K562 (cell line): ENCODE data around the gene SOX18. TPM values are rescaled to one million over a fixed set of nuclear protein-coding genes. Genes with fewer than 3 reads are reported as not detected.

Source experiments
- ATAC-seq: fragments of 200-7000 bp; cut with Tn5 transposase; 3 replicates; pipeline ENCODE4 v1.9.1; 2020; ENCODE audit warnings: moderate library complexity
- BruUV-seq: library from RNA; stranded (reverse); fragments of 400-500 nt; replicated peaks from 2 replicates; lab custom pipeline; 2021; lab: Mats Ljungman, UMichigan
- CTCF ChIA-PET: fragments of 300-600 bp; formaldehyde crosslinking; extraction: SDS; loops from one replicate; lab custom pipeline; 2021; ENCODE audit warnings: low intra/inter-chr PET ratio; lab: Yijun Ruan, JAX
- POLR2A ChIA-PET: fragments of 300-600, 350-650 bp; sonication (Branson Sonifier 250); formaldehyde crosslinking; extraction: SDS; loops from one replicate; lab custom pipeline; 2021; ENCODE audit warnings: antibody characterized with exemption, inconsistent platforms; lab: Yijun Ruan, JAX
- DNase-seq, 4 experiments: peaks; one replicate each; pipeline versions ENCODE4 v3.0.0 to v3.0.0-alpha.2; 2011 to 2018; ENCODE audit warnings: low spot score in 3 of 4, mixed read lengths in 3 of 4; ENCODE audit errors: extremely low read depth in 1 of 4
- FAIRE-seq: peaks from 2 replicates; lab custom pipeline; 2011; peaks lifted over from hg19 to GRCh38; lab: Jason Lieb, UNC
- H2AFZ ChIP-seq: 2 replicates; pipeline ENCODE4 v1.6.0; 2011; ENCODE audit warnings: low read depth, low read length, control low read depth, inconsistent platforms
- H3K27ac ChIP-seq: fragments of 200-600 bp; 3 replicates; pipeline ENCODE4 v1.8.0; 2011; ENCODE audit warnings: low read depth, mild to moderate bottlenecking, control low read depth, inconsistent platforms, low read length, moderate library complexity, mixed read lengths; ENCODE audit errors: extremely low read depth
- H3K27me3 ChIP-seq, 2 experiments: fragments of 300-600 bp in 1 of 2; 2 replicates in 1 of 2; 3 replicates in 1 of 2; pipeline versions ENCODE4 v1.6.0 to v1.8.0; 2011; ENCODE audit warnings: inconsistent platforms in 2 of 2, low read length in 2 of 2, mild to moderate bottlenecking in 1 of 2, mixed read lengths in 1 of 2, moderate library complexity in 1 of 2; ENCODE audit not compliant: control insufficient read depth in 2 of 2, insufficient read depth in 2 of 2
- H3K36me3 ChIP-seq: fragments of 300-600 bp; 3 replicates; pipeline ENCODE4 v1.8.0; 2011; ENCODE audit warnings: mild to moderate bottlenecking, low read length, inconsistent platforms; ENCODE audit not compliant: control insufficient read depth, insufficient read depth
- H3K4me1 ChIP-seq, 2 experiments: fragments of 200-600 bp in 1 of 2; replicated peaks in 1 of 2; 2 replicates in 1 of 2; 3 replicates in 1 of 2; pipeline versions ENCODE4 v1.5.1 to v1.8.0; 2011; ENCODE audit warnings: inconsistent platforms in 2 of 2, low read length in 2 of 2, mild to moderate bottlenecking in 1 of 2, mixed read lengths in 1 of 2, moderate library complexity in 1 of 2; ENCODE audit not compliant: control insufficient read depth in 2 of 2, insufficient read depth in 2 of 2
- H3K4me2 ChIP-seq: 2 replicates; pipeline ENCODE4 v1.6.1; 2011; ENCODE audit warnings: low read length, control low read depth, inconsistent platforms, mixed read lengths; ENCODE audit not compliant: insufficient read depth
- H3K4me3 ChIP-seq: fragments of 200-600 bp; sonication (generic), shearing (Covaris generic); 2 replicates; pipeline ENCODE4 v1.5.1; 2016; ENCODE audit warnings: control low read depth, inconsistent platforms
- H3K79me2 ChIP-seq: fragments of 200-600 bp; 3 replicates; pipeline ENCODE4 v1.8.0; 2011; ENCODE audit warnings: low read length, inconsistent platforms; ENCODE audit not compliant: control insufficient read depth, insufficient read depth
- H3K9ac ChIP-seq, 2 experiments: 2 replicates each; pipeline versions ENCODE4 v1.6.0 to v1.6.1; 2011; ENCODE audit warnings: low read depth in 2 of 2, low read length in 2 of 2, control low read depth in 1 of 2, inconsistent platforms in 1 of 2, mild to moderate bottlenecking in 1 of 2, mixed read lengths in 1 of 2; ENCODE audit not compliant: insufficient read depth in 1 of 2
- H3K9me1 ChIP-seq: one replicate; pipeline ENCODE4 v1.6.0; 2011; ENCODE audit warnings: inconsistent platforms, mild to moderate bottlenecking, low read length, moderate library complexity; ENCODE audit not compliant: control insufficient read depth, insufficient read depth
- H3K9me3 ChIP-seq: replicated peaks from 2 replicates; pipeline ENCODE4 v1.5.1; 2011; ENCODE audit warnings: low read depth, low read length, inconsistent platforms; ENCODE audit not compliant: control insufficient read depth, insufficient read depth
- H4K20me1 ChIP-seq: replicated peaks from 2 replicates; pipeline ENCODE4 v1.6.1; 2011; ENCODE audit warnings: low read length, inconsistent platforms, mixed read lengths; ENCODE audit not compliant: control insufficient read depth, insufficient read depth
- ADNP ChIP-seq: fragments of 200-800 bp; sonication (Bioruptor generic); IDR thresholded peaks from 2 replicates; pipeline ENCODE4 v1.6.1; 2016; ENCODE audit warnings: missing genetic modification characterization, missing compliant biosample characterization
- CAMTA2 ChIP-seq: fragments of 250-450 bp; sonication (Bioruptor Pico); conservative IDR thresholded peaks from 2 replicates; pipeline ENCODE4 v1.5.1; 2022
- LEF1 ChIP-seq: fragments of 450-650 bp; IDR thresholded peaks from 2 replicates; pipeline ENCODE4 v1.6.1; 2016; ENCODE audit warnings: mild to moderate bottlenecking
- PTRF ChIP-seq: fragments of 450-650 bp; IDR thresholded peaks from 2 replicates; pipeline ENCODE4 v1.6.1; 2016; ENCODE audit warnings: mild to moderate bottlenecking, missing genetic modification characterization, missing compliant biosample characterization
- RBM17 ChIP-seq: fragments of 200-400 bp; formaldehyde crosslinking; IDR thresholded peaks from 2 replicates; pipeline ENCODE4 v1.6.1; 2017; ENCODE audit warnings: low read depth, mild to moderate bottlenecking, low read length, borderline replicate concordance
- RBM22 ChIP-seq: fragments of 200-400 bp; formaldehyde crosslinking; IDR thresholded peaks from 2 replicates; pipeline ENCODE4 v1.6.1; 2018; ENCODE audit warnings: low read length, low read depth; ENCODE audit not compliant: poor library complexity, severe bottlenecking
- TAF7 ChIP-seq: fragments of 450-650 bp; IDR thresholded peaks from 2 replicates; pipeline ENCODE4 v1.6.1; 2016; ENCODE audit warnings: missing genetic modification characterization, missing compliant biosample characterization
- U2AF1 ChIP-seq: fragments of 200-400 bp; formaldehyde crosslinking; optimal IDR thresholded peaks from 2 replicates; pipeline ENCODE3; 2017; ENCODE audit warnings: mild to moderate bottlenecking, low read depth, low read length, moderate library complexity
- ZBTB43 ChIP-seq: sonication (generic); formaldehyde crosslinking; IDR thresholded peaks from 2 replicates; pipeline ENCODE4 v1.8.0; 2023; ENCODE audit warnings: mild to moderate bottlenecking, missing genetic modification reagents
- ZNF311 ChIP-seq: fragments of 250-450 bp; sonication (Bioruptor Pico); IDR thresholded peaks from 2 replicates; pipeline ENCODE4 v1.4.0; 2020; ENCODE audit warnings: mild to moderate bottlenecking, moderate library complexity
- ZNF583 ChIP-seq: fragments of 250-450 bp; sonication (Bioruptor Pico); IDR thresholded peaks from 2 replicates; pipeline ENCODE4 v1.4.0; 2020
- ZSCAN32 ChIP-seq: fragments of 450-650 bp; formaldehyde crosslinking; IDR thresholded peaks from 2 replicates; pipeline ENCODE4 v1.4.0; 2020; ENCODE audit warnings: mild to moderate bottlenecking, moderate library complexity
- ZZZ3 ChIP-seq: fragments of 450-650 bp; IDR thresholded peaks from 2 replicates; pipeline ENCODE4 v1.6.1; 2016; ENCODE audit warnings: antibody characterized with exemption, mild to moderate bottlenecking, moderate library complexity
- WGBS: fragments of 100-300 bp; shearing (Covaris generic); methylation state at CpG from one replicate; pipeline ENCODE4 v1.1.6; 2016; ENCODE audit warnings: low coverage, mixed read lengths; ENCODE audit not compliant: insufficient coverage; ENCODE audit errors: missing lambda C conversion rate; 5-methylcytosine and 5-hydroxymethylcytosine counted together
- in situ Hi-C: fragments of 300-500 bp; cut with MboI; formaldehyde crosslinking; loops from 4 replicates; pipeline ENCODE4 v1.15.0; 2018; ENCODE audit warnings: inconsistent platforms, mixed read lengths
- intact Hi-C: fragments of 100-400 bp; cut with micrococcal nuclease; formaldehyde crosslinking; loops from 2 replicates; pipeline ENCODE4 v1.14.2; 2022
- polyA plus RNA-seq, 8 experiments: library from polyadenylated mRNA; depleted of rRNA in 4 of 8; stranded (reverse) in 5 of 8; unstranded in 3 of 8; fragments of >200 nt; fragmentation: Nextera tagmentation in 2 of 8; fragmentation: Illumina TruSeq in 1 of 8; extraction: Ambion mirVana in 2 of 8; extraction: Trizol in 1 of 8; gene quantifications; 2 replicates each; pipeline versions ENCODE4 v1.2.1 to v1.2.3, GENCODE V29; 2011 to 2014; ENCODE audit warnings: inconsistent platforms in 1 of 8, missing spikeins in 1 of 8
- total RNA-seq, 7 experiments: library from RNA; depleted of rRNA in 6 of 7; stranded (reverse); fragments of >200 nt in 6 of 7; fragmentation: Illumina TruSeq in 2 of 7; extraction: Trizol in 2 of 7; gene quantifications; 2 replicates each; pipeline versions ENCODE4 v1.2.1 to v1.2.3, GENCODE V29; 2011 to 2021; ENCODE audit warnings: low replicate concordance in 1 of 7
- TF ChIP-seq, protein P1 (sequence below): fragments of 250-450 bp; sonication (Bioruptor Pico); IDR thresholded peaks from 2 replicates; pipeline ENCODE4 v1.4.0; 2020; ENCODE audit warnings: mild to moderate bottlenecking, moderate library complexity, borderline replicate concordance
- TF ChIP-seq, protein P2 (sequence below): sonication (generic); formaldehyde crosslinking; IDR thresholded peaks from 2 replicates; pipeline ENCODE4 v1.8.0; 2022; ENCODE audit warnings: mild to moderate bottlenecking, missing genetic modification reagents
- TF ChIP-seq, protein P3 (sequence below): sonication (generic); formaldehyde crosslinking; IDR thresholded peaks from 2 replicates; pipeline ENCODE4 v1.8.0; 2022; ENCODE audit warnings: missing genetic modification reagents, mild to moderate bottlenecking, moderate library complexity, borderline replicate concordance

SOX18 gene
- total and polyA plus RNA-seq, 9 of the 15 experiments (the other 6 are each of a cell fraction or from before 2014, with no cell fraction given) = 0.15 to 19.8 (median 0.33) TPM

GRCh38 chr20:64063389-64064144 lies 14.1 kb upstream of the SOX18 start:
- in situ Hi-C loops = no loop called here
- TF ChIP-seq PTRF (tag) (no peak), LEF1 (no peak), ADNP (tag) (no peak), RBM17 (no peak), ZZZ3 (no peak), ZNF311 (CRISPR knock-in tag) (no peak), TAF7 (tag) (no peak), RBM22 (peak; percentile 40), ZBTB43 (no peak), ZNF583 (no peak), ZSCAN32 (CRISPR knock-in tag) (no peak), U2AF1 (no peak), CAMTA2 (CRISPR knock-in tag) (no peak)
- TF ChIP-seq, protein P1, sequence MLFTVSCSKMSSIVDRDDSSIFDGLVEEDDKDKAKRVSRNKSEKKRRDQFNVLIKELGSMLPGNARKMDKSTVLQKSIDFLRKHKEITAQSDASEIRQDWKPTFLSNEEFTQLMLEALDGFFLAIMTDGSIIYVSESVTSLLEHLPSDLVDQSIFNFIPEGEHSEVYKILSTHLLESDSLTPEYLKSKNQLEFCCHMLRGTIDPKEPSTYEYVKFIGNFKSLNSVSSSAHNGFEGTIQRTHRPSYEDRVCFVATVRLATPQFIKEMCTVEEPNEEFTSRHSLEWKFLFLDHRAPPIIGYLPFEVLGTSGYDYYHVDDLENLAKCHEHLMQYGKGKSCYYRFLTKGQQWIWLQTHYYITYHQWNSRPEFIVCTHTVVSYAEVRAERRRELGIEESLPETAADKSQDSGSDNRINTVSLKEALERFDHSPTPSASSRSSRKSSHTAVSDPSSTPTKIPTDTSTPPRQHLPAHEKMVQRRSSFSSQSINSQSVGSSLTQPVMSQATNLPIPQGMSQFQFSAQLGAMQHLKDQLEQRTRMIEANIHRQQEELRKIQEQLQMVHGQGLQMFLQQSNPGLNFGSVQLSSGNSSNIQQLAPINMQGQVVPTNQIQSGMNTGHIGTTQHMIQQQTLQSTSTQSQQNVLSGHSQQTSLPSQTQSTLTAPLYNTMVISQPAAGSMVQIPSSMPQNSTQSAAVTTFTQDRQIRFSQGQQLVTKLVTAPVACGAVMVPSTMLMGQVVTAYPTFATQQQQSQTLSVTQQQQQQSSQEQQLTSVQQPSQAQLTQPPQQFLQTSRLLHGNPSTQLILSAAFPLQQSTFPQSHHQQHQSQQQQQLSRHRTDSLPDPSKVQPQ (CRISPR knock-in tag) = no peak
- TF ChIP-seq, protein P2, sequence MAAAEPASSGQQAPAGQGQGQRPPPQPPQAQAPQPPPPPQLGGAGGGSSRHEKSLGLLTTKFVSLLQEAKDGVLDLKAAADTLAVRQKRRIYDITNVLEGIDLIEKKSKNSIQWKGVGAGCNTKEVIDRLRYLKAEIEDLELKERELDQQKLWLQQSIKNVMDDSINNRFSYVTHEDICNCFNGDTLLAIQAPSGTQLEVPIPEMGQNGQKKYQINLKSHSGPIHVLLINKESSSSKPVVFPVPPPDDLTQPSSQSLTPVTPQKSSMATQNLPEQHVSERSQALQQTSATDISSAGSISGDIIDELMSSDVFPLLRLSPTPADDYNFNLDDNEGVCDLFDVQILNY = no peak
- TF ChIP-seq, protein P3, sequence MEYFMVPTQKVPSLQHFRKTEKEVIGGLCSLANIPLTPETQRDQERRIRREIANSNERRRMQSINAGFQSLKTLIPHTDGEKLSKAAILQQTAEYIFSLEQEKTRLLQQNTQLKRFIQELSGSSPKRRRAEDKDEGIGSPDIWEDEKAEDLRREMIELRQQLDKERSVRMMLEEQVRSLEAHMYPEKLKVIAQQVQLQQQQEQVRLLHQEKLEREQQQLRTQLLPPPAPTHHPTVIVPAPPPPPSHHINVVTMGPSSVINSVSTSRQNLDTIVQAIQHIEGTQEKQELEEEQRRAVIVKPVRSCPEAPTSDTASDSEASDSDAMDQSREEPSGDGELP = peak; percentile 26; the same call in 1 of the 2 replicates

More at GRCh38 chr20:64063389-64064144, 14.1 kb upstream of the SOX18 start:
- Histone ChIP-seq H3K4me3 (peak overlapping the region; percentile 97), H3K27ac (peak overlapping the region; percentile 55), H2AFZ (peak overlapping the region; percentile 86), H3K9ac (peak overlapping the region; percentile 72 to 91), H3K4me1 (peaks cover 34 to 64% of the 10 kb centered on the region in 2 experiments), H3K9me1 (peaks cover 3% of the 10 kb centered on the region), H3K36me3 (no peaks in the 10 kb centered on the region), H3K79me2 (peaks cover 4% of the 10 kb centered on the region; the same call in 2 of the 3 replicates), H3K27me3 (no peaks in the 10 kb centered on the region), H3K9me3 (no peaks in the 10 kb centered on the region), H4K20me1 (no peaks in the 10 kb centered on the region), H3K4me2 (peak overlapping the region; percentile 80)
- WGBS = 1% methylated on average over 39 of the region's 51 CpGs
- FAIRE-seq (no peak), ATAC-seq (peak; percentile 28; the same call in 2 of the 3 replicates), DNase-seq (peak; percentile 52 to 61 (median 57))
- intact Hi-C loops = no loop called here
- BruUV-seq = TSS peak; percentile 81
- ChIA-PET POLR2A (interaction anchor here (0.6 to 1.4 kb wide), 7 partner anchors 8 to 542 kb away, joined by 3 to 6 read pairs (median 4); partner anchors contain the start of gene PPDPF), CTCF (interaction anchor here (0.6 kb wide), 1 partner anchor 45 kb away, joined by 4 read pairs; no protein-coding TSS in a partner anchor)
